Suprapubic skin (tissue), 3 donors: ENCODE data around the gene PGC.

Experiments used
- CTCF ChIP-seq, 2 donors: fragments of 200-600 bp in 1 of 2; fragments of 450-650 bp in 1 of 2; sonication (generic) in 1 of 2; IDR thresholded peaks; one replicate each; pipeline ENCODE4 v1.5.1; 2016 to 2019; ENCODE audit warnings: antibody characterized with exemption in 2 of 2, mild to moderate bottlenecking in 1 of 2, moderate library complexity in 1 of 2
- EP300 ChIP-seq: sonication (generic); formaldehyde crosslinking; IDR thresholded peaks from one replicate; pipeline ENCODE4 v1.6.1; 2017; ENCODE audit warnings: antibody characterized with exemption

GRCh38 chr6:41757931-41758640 is 10.9 kb upstream of the PGC start:
- TF ChIP-seq EP300 (no peak), CTCF (IDR thresholded peaks at IDR 0.05) (no peak)
